ENCODE results near the gene RNF149.

Gene RNF149

GRCh38 chr2:101293544-101293943 is 15.0 kb downstream of the RNF149 start:
- DNase-seq, result no peak

- DNase-seq, result no peak
Observed at GRCh38 chr2:101291973-101292372, 16.5 kb downstream of the RNF149 start.

- no peak for DNase-seq
Observed at GRCh38 chr2:101290711-101291110, 17.8 kb downstream of the RNF149 start.

- DNase-seq, result no peak
Observed at GRCh38 chr2:101287303-101287702, 21.2 kb downstream of the RNF149 start.

GRCh38 chr2:101286684-101287083 is 21.8 kb downstream of the RNF149 start:
- DNase-seq, result no peak

- DNase-seq, result no peak
Observed at GRCh38 chr2:101282980-101283379, 25.5 kb downstream of the RNF149 start.

GRCh38 chr2:101281482-101281881 is 27.0 kb downstream of the RNF149 start:
- no peak for DNase-seq

GRCh38 chr2:101278925-101279324 is 29.6 kb downstream of the RNF149 start:
- DNase-seq, result no peak

- no peak for DNase-seq
Observed at GRCh38 chr2:101277111-101277510, 31.4 kb downstream of the RNF149 start.

- DNase-seq, result no peak
Observed at GRCh38 chr2:101274142-101274541, 34.4 kb downstream of the RNF149 start.

- DNase-seq, result no peak
Observed at GRCh38 chr2:101273056-101273455, 35.4 kb downstream of the RNF149 start.

- DNase-seq, result no peak
Observed at GRCh38 chr2:101272045-101272784, 36.3 kb downstream of the RNF149 start.

- no peak for DNase-seq
Observed at GRCh38 chr2:101270700-101271259, 37.7 kb downstream of the RNF149 start.

GRCh38 chr2:101267671-101268656 is 40.5 kb downstream of the RNF149 start:
- DNase-seq, result no peak

- no peak for DNase-seq
Observed at GRCh38 chr2:101265893-101266499, 42.5 kb downstream of the RNF149 start.

GRCh38 chr2:101264360-101264939 is 44.1 kb downstream of the RNF149 start:
- DNase-seq, result no peak

GRCh38 chr2:101263377-101263800 is 45.1 kb downstream of the RNF149 start:
- no peak for DNase-seq

- DNase-seq, result no peak
Observed at GRCh38 chr2:101262142-101262541, 46.4 kb downstream of the RNF149 start.

- DNase-seq, result no peak
Observed at GRCh38 chr2:101258804-101259203, 49.7 kb downstream of the RNF149 start.

- DNase-seq, result no peak
Observed at GRCh38 chr2:101256316-101256715, 52.2 kb downstream of the RNF149 start.

- DNase-seq, result no peak
Observed at GRCh38 chr2:101255501-101255900, 53.0 kb downstream of the RNF149 start.

- no peak for DNase-seq
Observed at GRCh38 chr2:101253703-101254450, 54.6 kb downstream of the RNF149 start.

Data from NCI-H446 (cell line).